Measurements from ENCODE around the gene NTN4. TPM values are rescaled to one million over a fixed set of nuclear protein-coding genes. Genes with fewer than 3 reads are reported as not detected.
A peak's percentile ranks its signal among the peaks of the same experiment; 100 is the strongest.
"Not testable (repeated sequence)": the region's sequence is repeated elsewhere in the genome, so short reads cannot be mapped to it uniquely, and the experiment has no call there.

The NTN4 gene
- total and polyA plus RNA-seq, 12 donors: 10.1 to 62.5 (median 42.4) TPM

DNA sequence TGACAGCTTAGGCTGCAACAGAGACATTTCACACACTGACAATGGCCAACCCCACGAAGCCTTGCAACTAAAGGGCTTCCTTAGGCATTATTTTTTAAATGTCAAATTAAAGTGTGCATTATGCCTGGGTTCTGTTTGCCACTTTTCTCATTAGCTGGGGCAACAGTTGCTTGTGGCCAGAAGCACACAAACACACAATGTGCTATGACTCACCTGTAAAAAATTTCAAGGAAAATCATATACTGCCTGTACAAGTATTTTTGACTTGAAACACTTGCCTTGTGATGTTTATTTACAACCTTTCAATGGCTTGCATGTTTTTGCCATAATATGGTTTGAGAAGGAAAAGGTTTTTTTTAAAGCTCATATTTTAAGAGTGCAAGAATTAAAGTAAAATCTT, 1.9 kb downstream of the NTN4 start:
- WGBS, 4 donors: 21 to 37% (median 26%) methylated on average over 1 of the region's 1 CpG

DNA sequence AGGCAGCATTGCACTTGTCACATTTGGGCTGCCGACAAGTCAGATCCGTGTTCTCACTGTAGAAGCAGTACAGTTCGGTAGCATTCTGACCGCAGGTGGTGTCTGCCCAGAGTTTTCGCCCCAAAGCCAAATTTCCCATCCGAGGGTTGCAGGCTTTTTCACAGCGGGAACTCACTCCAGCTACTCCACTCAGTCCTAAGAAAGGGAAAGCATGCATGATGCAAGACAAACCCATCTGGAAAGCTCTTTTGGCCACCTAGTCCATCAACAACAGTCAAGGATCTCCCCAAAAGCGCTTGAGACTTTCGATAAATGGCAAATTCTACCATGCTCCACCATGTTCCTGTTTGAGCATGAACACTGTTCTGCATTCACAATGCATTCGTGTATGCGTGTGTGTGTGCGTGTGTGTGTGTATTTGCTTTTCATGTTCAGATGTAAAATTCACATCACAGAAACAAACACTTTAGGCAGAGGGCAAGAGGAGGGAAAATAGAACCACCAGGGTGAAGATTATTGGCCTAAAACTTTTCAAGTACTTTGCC, 3.2 kb downstream of the NTN4 start:
- H3K9me3 ChIP-seq (replicated peaks in 1 of 3): no peaks in the 10 kb centered on the region
- H3K4me1 ChIP-seq (replicated peaks in 1 of 2): peaks cover 9 to 41% of the 10 kb centered on the region in 2 donors
- TF ChIP-seq POLR2A (IDR thresholded peaks at IDR 0.05) (no peak), CTCF (IDR thresholded peaks at IDR 0.05) (no peak)
- H3K4me3 ChIP-seq: no peak overlapping the region
- H3K27me3 ChIP-seq: no peaks in the 10 kb centered on the region
- no peak overlapping the region for H3K27ac ChIP-seq
- DNase-seq: no peak
- WGBS, 4 donors: 86 to 95% (median 88%) methylated on average over 12 of the region's 12 CpGs
- intact Hi-C loops (cut with DNase I): no loop called here
- peaks cover 0 to 3% of the 10 kb centered on the region in 2 donors for H3K36me3 ChIP-seq (replicated peaks in 1 of 2)

More for the DNA sequence above, 1.9 kb downstream of the NTN4 start:
- Histone ChIP-seq H3K9me3 (replicated peaks in 1 of 3) (no peaks in the 10 kb centered on the region), H3K4me3 (peak overlapping the region in 1 of 4 donors; percentile 77), H3K27me3 (no peaks in the 10 kb centered on the region), H3K27ac (peak overlapping the region in 3 of 5 donors; percentile 8 to 69 (median 13)), H3K4me1 (replicated peaks in 1 of 2) (peaks cover 9 to 41% of the 10 kb centered on the region in 2 donors), H3K36me3 (replicated peaks in 1 of 2) (peaks cover 0 to 3% of the 10 kb centered on the region in 2 donors)
- peak in 1 of 7 donors; percentile 5 for DNase-seq
- TF ChIP-seq POLR2A (IDR thresholded peaks at IDR 0.05) (no peak), CTCF (IDR thresholded peaks at IDR 0.05) (no peak)
- intact Hi-C loops (cut with DNase I): no loop called here

DNA sequence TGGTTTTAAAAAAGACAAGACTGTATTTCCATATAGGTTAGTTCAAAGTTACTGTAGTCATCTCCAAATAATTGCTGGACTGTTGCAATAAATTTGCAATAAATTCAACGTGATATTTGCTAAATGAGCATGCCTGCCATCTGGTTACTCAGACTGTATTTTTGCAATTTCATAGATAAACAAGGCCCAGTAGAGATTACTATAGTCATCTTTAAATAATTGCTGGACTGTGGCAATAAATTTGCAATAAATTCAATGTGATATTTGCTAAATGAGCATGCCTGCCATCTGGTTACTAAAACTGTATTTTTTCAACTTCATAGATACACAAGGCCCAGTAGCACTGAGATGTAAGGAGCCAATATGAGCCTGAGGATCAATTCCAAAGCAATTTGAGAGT, 5.6 kb downstream of the NTN4 start:
- Histone ChIP-seq H3K36me3 (replicated peaks in 1 of 2) (peaks cover 0 to 3% of the 10 kb centered on the region in 2 donors), H3K9me3 (replicated peaks in 1 of 3) (no peaks in the 10 kb centered on the region), H3K27ac (no peak overlapping the region), H3K4me1 (replicated peaks in 1 of 2) (peaks cover 9 to 32% of the 10 kb centered on the region in 2 donors), H3K4me3 (no peak overlapping the region), H3K27me3 (no peaks in the 10 kb centered on the region)
- 30 to 42% (median 36%) methylated on average over 1 of the region's 1 CpG for WGBS, 4 donors
- DNase-seq: no peak
- intact Hi-C loops (cut with DNase I): no loop called here
- TF ChIP-seq CTCF (IDR thresholded peaks at IDR 0.05): no peak
- TF ChIP-seq POLR2A (IDR thresholded peaks at IDR 0.05): no peak

DNA sequence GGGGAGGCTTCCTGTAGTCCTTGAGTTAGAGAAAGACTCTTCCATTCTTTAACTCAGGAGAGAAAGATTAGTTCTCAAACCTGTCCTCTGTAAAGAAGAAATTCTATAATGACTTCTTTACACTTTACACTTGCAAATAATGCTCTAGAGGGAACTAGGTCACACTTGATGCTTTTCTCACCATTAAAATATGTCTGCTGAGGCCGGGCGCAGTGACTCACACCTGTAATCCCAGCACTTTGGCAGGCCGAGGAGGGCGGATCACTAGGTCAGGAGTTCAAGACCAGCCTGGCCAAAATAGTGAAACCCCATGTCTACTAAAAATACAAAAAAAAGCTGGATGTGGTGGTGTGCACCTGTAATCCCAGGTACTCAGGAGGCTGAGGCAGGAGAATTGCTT, 6.3 kb downstream of the NTN4 start:
- Histone ChIP-seq H3K27ac (no peak overlapping the region), H3K9me3 (replicated peaks in 1 of 3) (no peaks in the 10 kb centered on the region), H3K27me3 (no peaks in the 10 kb centered on the region), H3K36me3 (replicated peaks in 1 of 2) (peaks cover 0 to 3% of the 10 kb centered on the region in 2 donors), H3K4me1 (replicated peaks in 1 of 2) (peaks cover 6 to 26% of the 10 kb centered on the region in 2 donors), H3K4me3 (no peak overlapping the region)
- no peak for DNase-seq
- TF ChIP-seq CTCF (IDR thresholded peaks at IDR 0.05) (no peak), POLR2A (IDR thresholded peaks at IDR 0.05) (no peak)
- intact Hi-C loops (cut with DNase I): no loop called here
- 56 to 77% (median 64%) methylated on average over 4 of the region's 4 CpGs for WGBS, 4 donors

GRCh38 chr12:95775466-95775865, 15.1 kb downstream of the NTN4 start:
- H3K36me3 ChIP-seq (replicated peaks in 1 of 2); H3K4me1 ChIP-seq (replicated peaks in 1 of 2); intact Hi-C loops (cut with DNase I); H3K27me3 ChIP-seq; H3K9me3 ChIP-seq (replicated peaks in 1 of 3); DNase-seq; H3K4me3 ChIP-seq; H3K27ac ChIP-seq: not testable (repeated sequence)
- WGBS, 4 donors: 79 to 100% (median 89%) methylated on average over 1 to 10 of the region's 10 CpGs
